ENCODE results near the gene CARHSP1.
"Not testable (repeated sequence)": the region's sequence is repeated elsewhere in the genome, so short reads cannot be mapped to it uniquely, and the experiment has no call there.

CARHSP1 gene

DNA sequence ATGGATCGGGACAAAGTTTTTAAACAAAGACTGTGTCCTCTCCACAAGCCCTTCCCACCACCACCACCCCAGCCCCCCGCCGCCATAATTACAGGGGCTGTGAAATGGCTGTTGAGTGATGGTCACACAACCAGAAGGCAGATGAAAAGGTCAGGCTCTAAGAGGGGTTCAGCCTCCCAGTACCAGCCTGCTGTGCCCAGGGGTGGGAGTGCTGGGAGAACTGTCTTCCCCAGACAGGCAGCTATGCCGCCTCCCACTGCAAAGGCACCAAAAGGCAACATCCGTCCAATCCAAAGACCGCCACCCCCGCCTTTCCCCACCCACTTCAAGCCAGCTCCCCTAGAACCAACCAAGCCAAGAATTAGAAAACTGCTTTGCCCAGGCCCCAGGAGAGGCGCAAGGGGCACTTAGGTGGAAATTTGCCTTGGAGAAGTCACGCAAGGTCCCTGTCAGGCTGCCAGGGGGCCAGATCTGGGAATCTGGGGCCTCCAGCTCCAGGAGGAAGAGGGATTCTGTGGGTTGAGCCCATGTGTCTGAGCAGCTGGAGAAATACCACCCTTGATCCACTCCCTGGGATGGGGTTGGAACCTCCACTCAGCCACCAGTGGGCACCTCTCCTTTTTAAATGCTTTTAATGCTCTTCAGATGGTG, 14.4 kb downstream of the CARHSP1 start:
- DNase-seq (ENCODE audit: low read depth, low spot score), result no peak

DNA sequence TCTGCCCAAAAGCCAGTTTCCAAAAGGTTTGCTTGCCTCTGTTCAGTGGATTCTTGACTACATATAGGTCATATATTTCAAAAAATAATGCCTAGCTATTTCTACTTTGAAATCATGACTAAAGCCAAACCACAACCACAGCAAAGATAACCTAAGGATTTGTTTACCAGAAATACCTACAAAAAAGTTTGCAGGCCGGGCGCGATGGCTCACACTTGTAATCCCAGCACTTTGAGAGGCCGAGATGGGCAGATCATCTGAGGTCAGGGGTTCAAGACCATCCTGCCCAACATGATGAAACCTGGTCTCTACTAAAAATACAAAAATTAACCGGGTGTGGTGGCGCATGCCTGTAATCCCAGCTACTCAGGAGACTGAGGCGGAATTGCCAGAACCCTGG, 15.2 kb downstream of the CARHSP1 start:
- no peak for DNase-seq (ENCODE audit: low read depth, low spot score)

DNA sequence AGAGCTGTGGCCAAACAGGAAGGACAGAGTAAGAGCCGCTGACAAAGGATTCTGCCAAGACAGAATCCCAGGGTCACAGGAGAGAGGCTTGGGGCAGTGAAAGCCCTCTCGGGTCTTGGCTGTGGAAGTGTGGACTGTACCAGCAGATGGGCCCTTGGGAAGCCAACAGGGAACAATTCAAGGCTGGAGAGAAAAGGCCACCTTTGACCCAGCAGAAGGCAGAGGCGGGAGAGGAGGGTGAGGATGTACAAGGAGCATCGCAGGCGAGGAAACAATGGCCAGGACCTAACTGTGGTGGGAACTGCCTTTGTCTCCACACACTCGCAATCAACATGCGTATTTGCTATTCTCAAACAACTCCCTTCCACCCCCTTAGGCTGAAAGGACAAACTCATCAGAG, 15.7 kb downstream of the CARHSP1 start:
- no peak for DNase-seq (ENCODE audit: low read depth, low spot score)

DNA sequence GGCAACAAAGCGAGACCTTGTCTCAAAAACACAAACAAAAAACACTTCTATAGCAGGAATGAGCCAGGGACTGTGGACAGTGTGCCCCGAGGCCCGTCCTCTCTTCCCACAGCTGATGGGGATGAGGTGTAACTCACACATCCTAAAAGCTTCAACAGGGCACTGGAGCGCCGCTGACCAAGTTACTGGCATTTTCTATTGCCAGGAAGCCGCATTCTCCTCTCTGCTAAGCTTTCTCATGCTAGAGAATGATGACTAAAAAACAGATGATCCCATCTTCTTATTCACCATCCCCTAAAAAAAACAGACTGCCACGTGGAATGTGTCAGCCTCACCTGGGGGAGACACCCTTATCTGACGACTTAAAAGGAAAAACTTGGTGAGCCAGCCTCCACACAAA, 16.3 kb downstream of the CARHSP1 start:
- DNase-seq (ENCODE audit: low read depth, low spot score), result no peak

DNA sequence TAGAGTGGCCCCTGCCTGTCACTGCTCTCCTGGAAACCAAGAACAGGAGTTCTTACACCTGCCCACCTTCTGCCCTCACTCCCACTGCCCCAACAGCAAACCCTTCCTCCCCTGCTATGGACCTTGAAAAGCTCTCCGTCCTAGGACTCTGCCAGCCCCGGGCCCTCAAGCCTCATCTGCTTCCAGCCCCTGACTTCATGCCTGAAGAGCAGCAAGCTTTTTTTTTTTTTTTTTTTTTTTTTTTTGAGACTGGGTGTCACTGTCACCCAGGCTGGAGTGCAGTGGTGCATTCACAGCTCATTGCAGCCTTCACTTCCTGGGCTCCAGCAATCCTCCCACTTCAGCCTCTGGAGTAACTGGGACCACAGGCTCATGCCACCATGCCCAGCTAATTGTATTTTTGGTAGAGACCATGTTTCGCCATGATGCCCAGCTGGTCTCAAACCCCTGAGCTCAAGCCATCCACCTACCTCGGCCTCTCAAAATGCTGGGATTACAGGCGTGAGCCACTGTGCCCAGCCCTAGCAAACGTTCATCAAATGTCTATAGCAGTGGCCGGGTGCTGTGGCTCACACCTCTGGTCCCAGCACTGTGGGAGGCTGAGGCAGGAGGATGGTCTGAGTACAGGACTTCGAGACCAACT, 16.9 kb downstream of the CARHSP1 start:
- no peak for DNase-seq (ENCODE audit: low read depth, low spot score)

DNA sequence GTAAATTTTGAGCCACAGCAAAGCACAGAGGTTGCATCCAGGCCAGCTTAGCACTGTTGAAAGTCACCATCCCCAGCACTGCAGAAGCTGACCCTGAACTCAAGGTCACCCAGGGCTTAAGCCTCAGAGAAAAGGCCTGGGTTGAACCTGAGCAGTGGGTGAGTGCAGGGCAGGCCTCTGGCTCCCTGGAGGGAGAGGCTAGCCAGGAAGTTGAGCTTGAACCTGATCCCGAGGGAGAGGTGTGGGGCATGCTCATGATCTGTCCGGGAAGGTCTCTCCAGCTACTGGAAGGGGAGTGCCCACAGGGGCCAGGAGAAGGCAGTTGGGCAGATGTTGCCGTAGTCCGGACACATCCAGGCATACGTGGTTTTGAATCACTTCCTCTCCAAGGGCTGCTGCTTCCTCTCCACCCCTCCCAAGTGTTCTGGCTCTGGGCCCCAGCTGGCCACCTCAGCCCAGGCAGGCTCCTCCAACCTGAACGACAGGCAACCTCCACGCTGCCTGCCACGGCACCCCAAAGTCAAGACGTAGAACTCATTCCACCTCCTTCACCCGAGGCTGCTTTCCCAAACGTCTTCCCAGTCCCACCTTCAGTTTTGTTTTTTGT, 18.4 kb downstream of the CARHSP1 start:
- no peak for DNase-seq (ENCODE audit: low read depth, low spot score)

DNA sequence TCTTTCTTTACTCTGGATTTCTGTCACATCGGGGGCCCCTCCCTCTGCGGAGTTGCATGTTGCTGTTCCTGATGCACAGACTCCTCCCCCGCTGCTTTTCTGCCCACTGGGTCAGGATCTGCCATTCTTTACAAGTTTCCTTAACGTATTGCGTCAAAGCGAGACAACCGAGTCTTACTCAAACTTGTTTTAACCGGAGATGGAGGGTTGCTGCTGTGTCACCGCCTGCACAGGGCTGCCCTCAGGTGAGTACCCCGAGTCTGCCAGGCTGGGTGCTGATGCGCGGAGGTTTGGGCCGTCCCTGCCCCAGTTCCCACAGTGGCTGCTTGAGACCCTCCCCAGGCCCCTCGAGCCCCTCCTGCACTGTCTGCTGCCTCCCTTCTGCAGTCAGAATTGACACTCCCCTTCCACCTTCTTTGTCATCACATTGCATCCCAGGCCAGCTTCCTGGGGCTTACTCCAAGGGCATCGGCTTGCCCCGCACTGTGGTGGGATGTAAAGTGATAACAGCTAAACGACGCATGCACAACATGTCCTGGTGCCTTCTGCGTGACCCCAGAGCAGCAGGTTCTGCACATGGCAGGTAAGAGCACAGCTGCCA, 19.3 kb downstream of the CARHSP1 start:
- DNase-seq (ENCODE audit: low read depth, low spot score), result no peak

DNA sequence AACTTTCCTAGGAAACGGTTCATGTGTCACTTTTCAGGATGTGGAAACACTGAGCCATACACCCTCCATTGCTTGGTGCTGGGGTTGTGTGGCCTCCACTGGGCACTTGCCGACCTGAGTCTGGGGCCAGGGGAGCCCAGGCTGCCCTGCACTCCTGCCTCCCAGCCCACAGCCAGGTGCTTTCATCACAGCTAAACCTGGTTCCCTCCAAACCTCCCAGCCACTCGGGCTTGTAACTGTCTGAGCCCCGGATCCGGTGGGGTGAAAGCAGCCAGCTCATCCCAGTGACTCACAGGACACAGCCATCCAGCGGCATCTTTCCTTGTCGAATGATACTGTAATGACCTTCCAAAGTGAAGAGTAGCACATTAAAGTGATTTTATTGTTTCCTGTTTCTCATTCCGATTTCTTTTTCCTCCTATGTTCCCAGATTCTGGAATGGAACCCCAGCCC, 19.8 kb downstream of the CARHSP1 start:
- no peak for DNase-seq (ENCODE audit: low read depth, low spot score)

DNA sequence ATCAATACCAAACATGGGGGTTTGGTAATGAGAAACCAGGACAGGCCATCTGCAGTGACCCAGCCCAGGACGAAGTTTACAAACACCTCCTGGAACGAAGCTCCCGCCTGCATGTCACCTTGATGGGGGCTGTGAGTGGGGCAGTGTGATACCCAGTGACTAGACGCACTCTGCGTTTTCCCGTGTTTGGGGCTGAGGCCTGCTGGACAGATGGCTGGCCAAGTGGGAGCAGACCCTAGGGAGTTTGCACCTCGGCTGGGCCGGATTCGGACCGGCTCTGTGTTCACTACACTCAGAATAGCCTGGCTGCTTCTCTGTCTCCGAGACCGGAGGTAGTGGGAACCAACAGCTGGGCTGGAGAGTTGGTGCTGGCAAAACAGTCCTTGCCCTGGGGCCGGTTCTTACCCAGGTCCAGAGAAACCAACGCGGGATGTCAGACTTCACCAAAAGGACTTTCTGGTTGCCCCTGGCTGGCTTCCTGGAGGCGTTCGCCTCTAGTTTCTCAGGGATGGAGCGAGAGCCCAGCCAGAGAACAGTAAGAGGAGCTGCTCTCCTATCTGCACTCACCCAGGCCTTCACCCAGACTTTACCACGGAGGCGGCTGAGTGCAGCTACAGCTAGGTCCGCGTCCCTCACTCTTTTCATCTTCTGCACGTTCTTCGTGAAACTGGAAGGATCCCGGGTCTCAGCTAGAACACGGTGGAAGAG, 20.4 kb downstream of the CARHSP1 start:
- DNase-seq (ENCODE audit: low read depth, low spot score), result no peak

DNA sequence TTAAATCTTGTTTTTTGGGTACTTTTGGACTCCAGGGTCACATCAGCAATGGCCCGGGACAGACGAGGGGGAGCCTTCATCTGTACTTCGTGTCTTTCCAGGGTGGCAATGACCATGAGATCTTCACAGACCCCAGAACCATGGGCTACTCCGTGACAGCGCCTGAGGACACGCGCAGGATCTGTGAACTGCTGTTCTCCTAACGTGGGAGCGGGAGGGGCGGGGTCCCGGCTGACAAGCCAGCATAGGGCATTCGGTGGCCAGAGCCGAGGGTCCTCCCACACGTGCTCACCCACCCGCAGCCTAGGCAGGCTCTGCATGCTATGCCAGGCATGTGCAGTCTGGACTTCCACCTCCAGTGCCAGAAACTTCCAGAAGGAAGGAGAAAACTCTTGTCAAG, 21.2 kb downstream of the CARHSP1 start:
- DNase-seq (ENCODE audit: low read depth, low spot score), result no peak

DNA sequence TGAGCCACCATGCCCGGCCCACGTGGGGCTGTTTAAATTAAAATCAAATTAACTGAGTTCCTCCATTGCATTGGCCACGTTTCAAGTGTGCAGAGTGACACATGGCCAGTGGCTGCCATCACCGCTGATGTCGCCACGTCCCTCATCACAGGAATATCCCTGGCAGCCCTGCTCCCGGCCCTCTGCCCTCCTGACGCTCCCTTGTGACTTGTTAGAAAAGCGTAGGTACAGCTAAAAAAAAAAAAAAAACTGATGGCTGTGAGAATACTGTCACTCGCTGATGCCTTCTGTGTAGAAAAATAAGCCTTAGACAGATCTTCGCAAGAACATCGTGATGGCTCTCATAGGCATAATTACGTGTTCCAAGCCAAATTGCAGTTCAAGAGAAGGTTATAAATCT, 21.7 kb downstream of the CARHSP1 start:
- DNase-seq (ENCODE audit: low read depth, low spot score), result no peak

DNA sequence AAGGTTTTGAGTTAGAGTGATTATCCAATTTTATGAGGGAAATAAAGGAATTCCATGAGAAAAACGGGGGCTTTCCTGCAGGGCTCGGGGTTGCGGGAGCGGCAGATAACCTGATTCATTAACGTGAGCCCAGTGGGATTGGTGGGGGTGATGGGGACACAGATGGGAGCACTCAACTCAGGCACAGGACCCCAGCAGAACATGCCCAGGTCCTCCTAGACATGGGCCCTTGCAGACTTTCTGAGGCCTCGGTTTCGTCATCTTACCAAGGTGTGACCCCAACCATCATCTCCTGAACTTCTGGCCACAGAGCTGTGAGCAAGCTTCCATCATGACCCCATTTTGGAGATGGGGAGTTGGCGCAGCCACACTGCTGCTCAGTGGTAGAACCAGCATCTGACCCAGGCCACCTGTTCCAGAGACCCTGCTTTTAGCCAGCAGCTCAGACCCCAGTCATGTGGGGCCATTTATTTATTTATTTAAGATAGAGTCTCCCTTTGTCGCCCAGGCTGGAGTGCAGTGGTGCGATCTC, 22.3 kb downstream of the CARHSP1 start:
- DNase-seq (ENCODE audit: low read depth, low spot score), result no peak

DNA sequence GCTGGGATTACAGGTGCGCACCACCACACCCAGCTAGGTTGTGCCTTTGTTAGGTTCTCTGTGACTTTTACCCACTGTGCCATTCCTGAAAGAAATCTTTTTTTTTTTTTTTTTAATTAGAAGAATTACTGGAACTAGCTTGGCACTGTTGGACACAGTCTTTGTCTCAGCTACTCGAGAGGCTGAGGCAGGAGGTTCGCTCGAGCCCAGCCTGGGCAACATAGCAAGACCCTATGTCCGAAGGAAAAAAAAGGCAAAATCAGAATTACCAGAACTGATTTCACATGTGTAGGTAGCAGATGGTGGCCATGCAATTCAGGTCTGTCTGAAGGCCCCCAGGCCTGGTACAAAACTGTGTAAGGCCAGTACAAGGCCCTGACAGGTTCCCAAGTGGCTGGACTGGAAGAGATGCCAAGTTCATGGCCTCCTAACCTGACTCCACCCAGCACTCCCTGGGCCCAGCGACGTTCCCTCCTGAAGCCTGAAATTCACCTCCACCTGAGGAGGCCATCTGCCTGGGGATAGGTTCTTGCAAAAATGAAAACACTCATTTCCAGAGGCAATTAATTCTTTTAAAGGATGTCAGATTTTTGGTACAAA, 23.0 kb downstream of the CARHSP1 start:
- DNase-seq (ENCODE audit: low read depth, low spot score), result no peak

DNA sequence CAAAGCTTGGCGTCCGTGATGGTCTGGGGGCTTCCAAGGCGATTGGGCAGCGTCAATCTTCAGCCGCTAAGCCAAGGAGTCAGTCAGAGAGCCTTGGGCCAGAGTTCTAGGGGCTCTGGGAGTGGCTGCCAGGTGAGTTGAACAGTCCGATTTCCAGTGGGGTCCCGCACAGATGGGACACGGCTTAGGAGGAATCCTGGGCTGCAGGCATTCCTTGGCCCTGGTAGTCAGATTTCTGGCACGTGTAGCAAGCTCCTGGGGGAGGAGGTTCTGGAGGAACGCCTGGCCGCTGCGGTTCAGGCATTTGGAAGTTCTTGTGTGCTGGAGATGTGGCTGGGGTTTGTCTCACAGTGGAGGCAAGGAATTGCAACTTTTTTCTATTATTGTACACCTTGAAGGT, 25.5 kb downstream of the CARHSP1 start:
- DNase-seq (ENCODE audit: low read depth, low spot score), result not testable (repeated sequence)

DNA sequence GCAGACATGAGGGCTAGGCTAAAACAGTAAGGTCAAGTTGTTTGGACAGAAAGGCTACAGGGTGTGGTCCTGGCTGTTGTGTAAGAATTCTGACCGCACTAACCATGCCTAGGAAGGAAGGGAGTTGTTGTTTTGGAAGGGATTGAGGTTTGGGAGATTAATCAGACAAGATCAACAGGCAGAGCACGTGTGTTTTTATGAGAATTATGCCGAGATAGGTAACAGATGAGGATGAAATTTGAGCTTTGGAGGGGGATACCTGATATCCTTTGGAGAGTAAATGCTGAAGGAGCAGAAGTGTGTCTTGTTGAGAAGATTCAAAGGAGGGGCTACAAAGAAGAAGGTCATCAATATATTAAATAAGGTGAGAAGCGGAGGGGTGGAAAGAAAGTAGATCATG, 26.8 kb downstream of the CARHSP1 start:
- DNase-seq (ENCODE audit: low read depth, low spot score), result not testable (repeated sequence)

DNA sequence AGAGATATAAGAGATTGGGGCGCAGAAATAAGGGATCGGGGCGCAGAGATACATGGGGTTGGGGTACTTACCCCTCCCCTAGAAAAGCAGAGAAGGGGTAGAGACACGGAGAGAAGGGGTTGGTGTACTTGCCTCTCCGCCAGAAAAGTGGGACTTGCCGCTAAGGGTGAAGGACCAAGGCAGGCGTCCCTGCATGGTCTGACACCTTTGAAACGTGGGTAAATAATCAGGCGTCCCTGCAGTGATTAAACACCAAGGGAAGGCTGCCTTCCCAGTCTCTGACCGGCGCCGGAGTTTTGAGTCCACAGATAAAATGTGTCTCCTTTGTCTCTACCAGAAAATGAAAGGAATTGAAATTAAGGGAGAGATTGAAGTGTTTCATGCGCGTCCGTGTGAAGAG, 31.2 kb downstream of the CARHSP1 start:
- DNase-seq (ENCODE audit: low read depth, low spot score), result not testable (repeated sequence)

DNA sequence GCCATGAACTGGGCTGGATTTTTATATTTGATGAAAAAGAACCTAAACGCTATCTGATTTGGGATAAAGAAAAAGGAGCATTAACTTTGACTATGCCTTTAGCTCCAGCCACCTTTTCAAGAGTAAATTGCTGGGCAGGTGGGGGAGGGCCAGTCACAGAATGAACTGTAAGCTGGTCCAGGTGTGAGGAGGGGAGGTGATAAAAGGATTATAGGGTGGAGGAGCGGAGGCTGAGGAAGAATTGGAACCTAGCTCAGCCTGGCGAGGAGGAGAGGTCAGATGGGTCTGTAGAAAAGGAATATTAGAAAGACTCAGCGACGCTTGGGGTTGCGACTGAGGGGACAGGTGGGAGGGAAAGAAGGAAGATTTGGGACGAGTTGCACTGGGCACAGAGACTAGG, 32.0 kb downstream of the CARHSP1 start:
- not testable (repeated sequence) for DNase-seq (ENCODE audit: low read depth, low spot score)

DNA sequence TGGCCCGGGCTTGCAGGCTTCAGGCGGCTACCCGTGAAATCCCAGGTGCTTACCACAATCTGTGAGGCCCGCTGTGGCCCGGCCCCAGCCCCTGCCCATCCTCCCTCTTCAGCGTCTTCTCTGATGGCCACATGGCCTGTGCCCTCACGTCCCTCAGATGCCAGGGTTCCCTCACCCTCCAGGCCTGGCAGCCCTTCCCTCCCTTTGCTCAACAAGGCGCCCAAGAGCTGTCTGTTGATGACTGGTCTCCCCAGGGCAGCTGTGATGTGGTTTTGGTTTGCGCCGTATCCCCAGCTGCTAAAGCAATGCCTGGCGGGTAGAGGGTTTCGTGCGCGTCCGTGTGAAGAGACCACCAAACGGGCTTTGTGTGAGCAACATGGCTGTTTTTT, 36.1 kb downstream of the CARHSP1 start:
- DNase-seq (ENCODE audit: low read depth, low spot score), result no peak

DNA sequence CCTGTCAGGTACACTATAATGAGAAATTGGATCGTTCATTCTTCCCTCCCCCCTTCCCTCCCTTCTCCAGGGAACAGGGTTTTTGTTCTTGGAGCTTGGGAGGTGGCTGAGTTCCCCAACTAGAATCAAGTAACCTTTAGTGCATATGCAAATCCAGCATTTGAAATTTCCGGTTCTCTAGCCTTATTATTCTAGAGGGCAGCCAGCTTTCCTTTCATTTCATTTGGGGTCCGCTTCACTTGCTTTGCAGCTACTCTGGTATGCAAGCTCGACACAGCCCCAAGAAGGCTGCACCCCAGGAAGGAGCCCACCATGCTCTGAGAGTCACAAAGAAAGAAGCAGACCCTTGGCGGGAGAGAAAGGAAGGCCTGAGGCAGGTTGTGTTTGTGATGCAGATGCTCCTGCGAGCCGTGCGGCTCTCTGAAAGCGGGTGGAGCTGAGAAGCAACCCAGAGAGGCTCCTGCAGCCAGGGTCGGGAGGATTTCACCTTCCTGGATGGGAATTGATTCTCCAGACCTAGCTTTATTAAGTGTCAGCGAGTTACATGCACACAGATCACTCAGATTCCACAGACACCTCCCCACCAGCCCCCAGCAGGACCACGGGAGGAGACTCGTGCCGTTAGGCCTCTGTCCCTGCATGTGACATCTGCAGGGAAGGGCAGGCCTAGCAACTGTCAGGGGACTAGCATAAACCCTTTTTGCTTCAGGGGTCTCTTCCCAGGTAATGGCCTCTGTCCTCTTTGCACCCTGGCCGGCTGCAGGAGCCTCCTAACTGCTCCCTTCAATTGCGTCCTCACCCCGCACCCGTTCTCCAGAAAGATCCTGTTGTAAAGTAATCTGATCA, 36.7 kb downstream of the CARHSP1 start:
- DNase-seq (ENCODE audit: low read depth, low spot score), result peak; percentile 95

DNA sequence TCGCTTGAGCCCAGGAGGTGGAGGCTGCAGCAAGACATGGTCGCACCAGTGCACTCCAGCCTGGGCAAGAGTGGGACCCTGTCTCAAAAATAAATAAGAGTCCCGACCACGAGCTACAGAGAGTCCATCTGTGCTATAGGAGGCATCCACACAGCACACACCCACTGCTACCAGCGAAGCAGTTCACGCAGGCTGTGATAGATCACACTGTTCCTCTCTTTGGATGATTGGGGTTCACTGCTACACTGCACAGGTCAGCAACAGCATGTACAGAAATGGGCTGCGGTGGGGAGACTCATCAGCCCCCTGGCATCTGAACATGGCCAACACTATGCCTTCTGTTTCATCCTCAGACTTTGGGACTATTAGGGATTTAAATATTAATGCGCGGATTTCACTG, 37.4 kb downstream of the CARHSP1 start:
- DNase-seq (ENCODE audit: low read depth, low spot score), result no peak

All from iPS DF 19.7 (cell line).